Pancreas (tissue), 10 donors: ENCODE data around the gene KLC1. TPM values are rescaled to one million over a fixed set of nuclear protein-coding genes. Genes with fewer than 3 reads are reported as not detected.

Source experiments
- ATAC-seq, 4 donors: fragments of 200-7000 bp; cut with Tn5 transposase; one replicate each; pipeline versions ENCODE4 v1.8.0 to v1.9.1; 2020; ENCODE audit warnings: mild to moderate bottlenecking in 4 of 4, moderate library complexity in 4 of 4
- DNase-seq, 6 donors: peaks; one replicate each; pipeline ENCODE4 v3.0.0-alpha.2; 2020
- FAIRE-seq: peaks from 2 replicates; lab custom pipeline; 2012; peaks lifted over from hg19 to GRCh38; lab: Jason Lieb, UNC
- H3K27ac ChIP-seq, 4 donors: fragments of 200-600 bp; sonication (generic); 1 replicate in 3 of 4; 2 replicates in 1 of 4; pipeline versions ENCODE4 v1.5.0 to v1.8.0; 2020
- H3K27me3 ChIP-seq, 4 donors: fragments of 200-600 bp; one replicate each; pipeline ENCODE4 v1.8.0; 2021
- H3K36me3 ChIP-seq, 3 donors: fragments of 200-600 bp; sonication (generic) in 1 of 3; one replicate each; pipeline versions ENCODE4 v1.5.0 to v1.8.0; 2020 to 2021
- H3K4me1 ChIP-seq, 3 donors: fragments of 200-600 bp; one replicate each; pipeline ENCODE4 v1.8.0; 2021
- H3K4me3 ChIP-seq, 4 donors: fragments of 200-600 bp; sonication (generic) in 2 of 4; one replicate each; pipeline versions ENCODE4 v1.5.0 to v1.8.0; 2020 to 2021
- H3K9me3 ChIP-seq, 4 donors: fragments of 200-600 bp; one replicate each; pipeline ENCODE4 v1.8.0; 2021
- CTCF ChIP-seq, 4 donors: fragments of 200-600 bp; sonication (generic) in 3 of 4; IDR thresholded peaks; one replicate each; pipeline versions ENCODE4 v1.5.0 to v1.8.0; 2021; ENCODE audit warnings: antibody characterized with exemption in 4 of 4
- WGBS, 2 donors: extraction: QIAGEN DNeasy Blood & Tissue Kit; methylation state at CpG; one replicate each; pipeline ENCODE4 v1.1.7; 2013; 5-methylcytosine and 5-hydroxymethylcytosine counted together
- intact Hi-C, 3 donors: fragments of 100-400 bp; cut with DNase I; formaldehyde crosslinking; loops; one replicate each; pipeline versions ENCODE4 v1.11.1 to v1.14.2; 2022
- polyA plus RNA-seq, 2 donors: library from polyadenylated mRNA; stranded (reverse); fragments of 200-250 nt; gene quantifications; one replicate each; pipeline ENCODE4 v1.2.3, GENCODE V29; 2013
- total RNA-seq, 6 donors: library from RNA; stranded (reverse); fragmentation: NEBNext Ultra II Directional in 4 of 6; extraction: Animal tissue kit (Norgen Biotek cat#: 25700) in 4 of 6; gene quantifications; one replicate each; pipeline versions ENCODE4 v1.2.1 to v1.2.4, GENCODE V29; 2021 to 2023
- donor health status: healthy with polysubstance abuse.
- donor health status: DM: no; HTN: no; CAD: no; lungs with moderate emphysema.
- donor health status: DM: no; HTN: no; CAD: no.
- donor health status: control.
- donor health status: control.
- donor health status: Bipolar disorder and iron deficiency.
- donor health status: DM: yes; HTN: yes; CAD: no.
- donor health status: DM: no; HTN: no; CAD: no.
- donor health status: DM: no; HTN: no; CAD: no.
- donor health status: DM: yes; HTN: yes; CAD: no.

KLC1 gene
- total and polyA plus RNA-seq, 8 donors = 36.1 to 91.0 (median 51.6) TPM

- FAIRE-seq (no peak), ATAC-seq (no peak), DNase-seq (no peak)
- Histone ChIP-seq H3K4me1 (peaks cover 0 to 8% (median 0%) of the 10 kb centered on the region in 3 donors), H3K36me3 (no peaks in the 10 kb centered on the region), H3K4me3 (no peak overlapping the region), H3K27ac (no peak overlapping the region), H3K9me3 (no peaks in the 10 kb centered on the region), H3K27me3 (no peaks in the 10 kb centered on the region)
- 82 to 84% methylated on average over 4 of the region's 4 CpGs for WGBS, 2 donors
- TF ChIP-seq CTCF (IDR thresholded peaks at IDR 0.05) = no peak
- intact Hi-C loops = no loop called here
These were observed 5.1 kb downstream of the KLC1 start for GRCh38 chr14:103634156-103634555.

DNA sequence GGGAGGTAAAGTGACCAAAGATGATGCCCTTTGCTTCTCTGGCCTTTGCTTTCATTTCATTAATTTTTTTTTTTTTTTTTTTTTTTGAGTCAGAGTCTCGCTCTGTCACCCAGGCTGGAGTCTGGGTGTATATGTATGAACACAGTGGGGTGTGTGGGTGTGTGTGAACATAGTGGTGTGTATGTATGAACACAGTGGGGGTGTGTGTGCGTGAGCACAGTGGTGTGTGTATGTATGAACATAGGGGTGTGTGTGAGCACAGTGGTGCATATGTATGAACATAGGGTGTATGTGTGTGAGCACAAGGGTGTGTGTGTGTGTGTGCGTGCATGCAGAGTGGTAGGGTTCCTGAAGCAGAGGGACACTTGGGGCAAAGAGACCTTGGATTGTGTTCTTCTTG lies 9.6 kb downstream of the KLC1 start:
- no peaks in the 10 kb centered on the region for H3K4me1 ChIP-seq
- no peak overlapping the region for H3K4me3 ChIP-seq
- no peak overlapping the region for H3K27ac ChIP-seq
- FAIRE-seq = no peak
- TF ChIP-seq CTCF (IDR thresholded peaks at IDR 0.05) = no peak
- H3K36me3 ChIP-seq = no peaks in the 10 kb centered on the region
- intact Hi-C loops = no loop called here
- H3K27me3 ChIP-seq = no peaks in the 10 kb centered on the region
- H3K9me3 ChIP-seq = no peaks in the 10 kb centered on the region
- WGBS, 2 donors = 96 to 97% methylated on average over 3 of the region's 3 CpGs
- peak in 1 of 4 donors; percentile 40 for ATAC-seq
- DNase-seq = no peak

DNA sequence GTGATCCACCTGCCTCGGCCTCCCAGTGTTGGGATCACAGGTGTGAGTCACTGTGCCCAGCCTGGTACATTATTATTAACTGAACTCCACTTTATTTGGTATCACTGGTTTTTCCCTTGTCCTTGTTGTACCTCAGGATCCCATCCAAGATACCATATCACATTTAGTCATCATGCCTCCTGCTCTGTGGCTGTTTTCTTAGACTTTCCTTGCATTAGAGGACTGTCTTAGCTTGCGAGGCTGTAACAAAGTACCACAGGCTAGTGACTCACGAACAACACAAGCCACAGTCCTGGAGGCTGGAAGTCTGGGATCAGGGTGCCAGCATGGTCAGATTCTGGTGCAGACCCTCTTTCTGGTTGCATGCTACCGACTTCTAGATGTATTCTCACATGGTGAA lies 12.2 kb downstream of the KLC1 start:
- Histone ChIP-seq H3K9me3 (no peaks in the 10 kb centered on the region), H3K27me3 (no peaks in the 10 kb centered on the region), H3K4me1 (no peaks in the 10 kb centered on the region), H3K27ac (no peak overlapping the region), H3K4me3 (no peak overlapping the region), H3K36me3 (no peaks in the 10 kb centered on the region)
- WGBS, 2 donors = 91 to 98% methylated on average over 4 of the region's 4 CpGs
- ATAC-seq (no peak), FAIRE-seq (no peak), DNase-seq (no peak)
- TF ChIP-seq CTCF (IDR thresholded peaks at IDR 0.05) = no peak
- intact Hi-C loops = no loop called here

GRCh38 chr14:103646189-103646588 lies 17.2 kb downstream of the KLC1 start:
- Histone ChIP-seq H3K27me3 (no peaks in the 10 kb centered on the region), H3K9me3 (no peaks in the 10 kb centered on the region), H3K27ac (no peak overlapping the region), H3K36me3 (no peaks in the 10 kb centered on the region), H3K4me1 (no peaks in the 10 kb centered on the region), H3K4me3 (no peak overlapping the region)
- DNase-seq (no peak), FAIRE-seq (no peak), ATAC-seq (no peak)
- intact Hi-C loops = no loop called here
- no peak for TF ChIP-seq CTCF (IDR thresholded peaks at IDR 0.05)
- WGBS, 2 donors = 71 to 73% methylated on average over 3 of the region's 3 CpGs

DNA sequence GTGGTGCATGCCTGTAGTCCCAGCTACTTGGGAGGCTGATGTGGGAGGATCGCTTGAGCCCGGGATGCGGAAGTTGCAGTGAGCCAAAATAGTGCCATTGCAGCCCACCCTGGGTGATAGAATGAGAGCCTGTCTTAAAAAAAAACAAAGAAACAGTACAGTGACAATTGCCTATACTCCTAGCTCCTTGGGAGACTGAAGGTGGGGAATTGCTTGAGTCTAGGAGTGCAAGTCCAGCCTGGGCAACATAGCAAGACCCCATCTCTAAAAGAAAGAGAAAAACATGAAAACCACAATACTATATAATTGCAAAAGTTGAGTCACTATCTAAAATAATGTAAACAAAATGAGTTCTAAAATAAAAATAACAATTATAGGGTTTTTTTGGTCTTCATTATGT lies 20.0 kb downstream of the KLC1 start:
- H3K27me3 ChIP-seq = no peaks in the 10 kb centered on the region
- FAIRE-seq (no peak), ATAC-seq (no peak), DNase-seq (no peak)
- no peaks in the 10 kb centered on the region for H3K4me1 ChIP-seq
- intact Hi-C loops = no loop called here
- no peaks in the 10 kb centered on the region for H3K9me3 ChIP-seq
- 98% methylated on average over 3 of the region's 3 CpGs for WGBS, 2 donors
- no peak for TF ChIP-seq CTCF (IDR thresholded peaks at IDR 0.05)
- H3K36me3 ChIP-seq = no peaks in the 10 kb centered on the region
- H3K4me3 ChIP-seq = no peak overlapping the region
- H3K27ac ChIP-seq = no peak overlapping the region
